Hepatocyte (in vitro differentiated cells): ENCODE results near the gene TSPEAR.

Experiments used
- EZH2 ChIP-seq: fragments of 200-600 bp; sonication (generic); IDR thresholded peaks from 2 replicates; pipeline ENCODE4 v1.6.1; 2016; ENCODE audit warnings: antibody characterized with exemption, mild to moderate bottlenecking, borderline replicate concordance
- EZH2phosphoT487 ChIP-seq: fragments of 200-600 bp; sonication (generic); IDR thresholded peaks from one replicate; pipeline ENCODE4 v1.6.1; 2018; ENCODE audit warnings: antibody characterized with exemption, mild to moderate bottlenecking, low read depth, moderate library complexity; ENCODE audit not compliant: unreplicated experiment, severe bottlenecking
- TF ChIP-seq, protein P1 (sequence below): fragments of 200-600 bp; sonication (generic); IDR thresholded peaks from 2 replicates; pipeline ENCODE4 v1.5.1; 2016; ENCODE audit warnings: antibody characterized with exemption, mild to moderate bottlenecking; ENCODE audit not compliant: poor library complexity

DNA sequence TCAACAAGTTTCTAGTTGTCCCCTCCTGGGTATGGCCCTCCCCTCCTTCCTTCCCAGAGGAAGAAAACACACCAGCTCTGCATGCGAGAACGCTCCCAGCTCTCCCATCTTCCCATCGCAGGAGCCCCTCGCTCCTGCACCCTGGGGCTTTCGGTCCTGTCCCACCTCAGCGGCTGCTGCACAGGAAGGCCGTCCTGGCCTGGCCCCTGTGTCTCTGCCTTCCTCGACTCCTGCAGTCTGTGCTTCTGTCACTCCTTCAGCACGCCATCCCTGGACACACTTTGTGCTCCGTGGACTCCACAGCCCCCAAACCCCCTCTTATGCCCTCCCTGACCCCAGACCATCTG lies 194.6 kb downstream of the TSPEAR start:
- TF ChIP-seq, protein P1, sequence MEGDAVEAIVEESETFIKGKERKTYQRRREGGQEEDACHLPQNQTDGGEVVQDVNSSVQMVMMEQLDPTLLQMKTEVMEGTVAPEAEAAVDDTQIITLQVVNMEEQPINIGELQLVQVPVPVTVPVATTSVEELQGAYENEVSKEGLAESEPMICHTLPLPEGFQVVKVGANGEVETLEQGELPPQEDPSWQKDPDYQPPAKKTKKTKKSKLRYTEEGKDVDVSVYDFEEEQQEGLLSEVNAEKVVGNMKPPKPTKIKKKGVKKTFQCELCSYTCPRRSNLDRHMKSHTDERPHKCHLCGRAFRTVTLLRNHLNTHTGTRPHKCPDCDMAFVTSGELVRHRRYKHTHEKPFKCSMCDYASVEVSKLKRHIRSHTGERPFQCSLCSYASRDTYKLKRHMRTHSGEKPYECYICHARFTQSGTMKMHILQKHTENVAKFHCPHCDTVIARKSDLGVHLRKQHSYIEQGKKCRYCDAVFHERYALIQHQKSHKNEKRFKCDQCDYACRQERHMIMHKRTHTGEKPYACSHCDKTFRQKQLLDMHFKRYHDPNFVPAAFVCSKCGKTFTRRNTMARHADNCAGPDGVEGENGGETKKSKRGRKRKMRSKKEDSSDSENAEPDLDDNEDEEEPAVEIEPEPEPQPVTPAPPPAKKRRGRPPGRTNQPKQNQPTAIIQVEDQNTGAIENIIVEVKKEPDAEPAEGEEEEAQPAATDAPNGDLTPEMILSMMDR, result no peak
- TF ChIP-seq EZH2, result no peak
- TF ChIP-seq EZH2phosphoT487, result no peak
